ENCODE measurements around the gene ADARB2. TPM values are rescaled to one million over a fixed set of nuclear protein-coding genes. Genes with fewer than 3 reads are reported as not detected.

Gene ADARB2
- total and polyA plus RNA-seq, 10 of the 15 experiments (the other 5 are each of a cell fraction or from before 2014, with no cell fraction given) = 0.02 to 4.1 (median 0.76) TPM

DNA sequence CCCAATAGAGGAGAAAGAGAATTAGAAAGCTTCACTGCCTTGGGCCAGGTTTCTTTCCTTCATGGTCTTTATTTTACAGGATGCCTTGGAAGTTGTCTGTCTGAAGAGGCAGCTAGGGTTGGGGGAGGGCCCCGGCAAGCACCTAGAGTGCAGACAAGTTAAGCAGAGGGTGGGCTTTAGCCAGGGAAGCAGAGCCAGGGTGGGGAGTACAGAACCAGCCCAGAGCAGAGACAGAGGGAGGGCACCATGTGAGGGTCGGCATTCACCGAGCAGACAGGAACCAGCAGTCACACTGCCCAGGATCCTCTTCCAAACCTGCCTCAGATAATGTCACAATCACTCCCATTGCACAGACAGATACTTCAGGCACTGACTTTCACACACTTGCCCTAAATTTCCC lies 75.9 kb downstream of the ADARB2 start:
- in situ Hi-C loops (cut with MboI) (no loop called here), intact Hi-C loops (cut with micrococcal nuclease; ENCODE audit: unreplicated experiment) (loop anchor here (5.0 to 10.0 kb wide), 2 partner anchors 76 to 237 kb away; partner anchors contain the start of gene ADARB2)
- ChIA-PET CTCF (interaction anchor here (0.8 to 1.3 kb wide), 3 partner anchors 11 to 241 kb away, joined by 4 to 9 read pairs (median 4); no protein-coding TSS in a partner anchor), POLR2A (interaction anchor here (0.7 to 1.4 kb wide), 3 partner anchors 18 to 73 kb away, joined by 3 to 4 read pairs (median 4); no protein-coding TSS in a partner anchor), SMC1A (ENCODE audit: uncharacterized antibody, unreplicated experiment) (interaction anchor here (0.6 to 3.5 kb wide), 3 partner anchors 12 to 194 kb away, joined by 3 to 16 read pairs (median 6); no protein-coding TSS in a partner anchor), RAD21 (ENCODE audit: unreplicated experiment) (interaction anchor here (0.8 to 2.1 kb wide), 4 partner anchors 18 to 77 kb away, joined by 3 to 13 read pairs (median 3); partner anchors contain the start of gene ADARB2)
- Histone ChIP-seq H3K79me2 (ENCODE audit: control insufficient read depth, insufficient read depth, low read length) (no peaks in the 10 kb centered on the region), H3K27ac (ENCODE audit: control insufficient read depth, insufficient read depth) (no peak overlapping the region), H3K4me2 (ENCODE audit: control insufficient read depth, insufficient read depth) (peak overlapping the region; percentile 69; the same call in 1 of the 2 replicates), H3K4me3 (no peak overlapping the region), H2AFZ (ENCODE audit: control insufficient read depth, low read depth, low read length) (no peak overlapping the region), H4K20me1 (ENCODE audit: control insufficient read depth, insufficient read depth) (no peaks in the 10 kb centered on the region), H3K27me3 (replicated peaks in 1 of 2; ENCODE audit: control insufficient read depth in 2 of 2, insufficient read depth in 2 of 2, low read length in 1 of 2) (no peaks in the 10 kb centered on the region), H3K36me3 (ENCODE audit: control insufficient read depth in 2 of 2, insufficient read depth in 2 of 2, low read length in 1 of 2) (no peaks in the 10 kb centered on the region), H3K9me3 (replicated peaks; ENCODE audit: control insufficient read depth, insufficient read depth, low read length) (no peaks in the 10 kb centered on the region), H3K4me1 (ENCODE audit: control insufficient read depth, insufficient read depth, low read length) (peaks cover 15% of the 10 kb centered on the region), H3K9ac (ENCODE audit: control insufficient read depth, insufficient read depth, low read length) (no peak overlapping the region; the same call in 1 of the 2 replicates)
- FAIRE-seq = no peak
- no TSS peak for BruUV-seq (replicated peaks)
- no peak for DNase-seq (ENCODE audit: low read depth, low spot score)
- TF ChIP-seq TCF12 (IDR thresholded peaks at IDR 0.05; ENCODE audit: low read depth, low read length) = no peak
- TF ChIP-seq ZNF24 (IDR thresholded peaks at IDR 0.05) = no peak
- TF ChIP-seq, protein P1, sequence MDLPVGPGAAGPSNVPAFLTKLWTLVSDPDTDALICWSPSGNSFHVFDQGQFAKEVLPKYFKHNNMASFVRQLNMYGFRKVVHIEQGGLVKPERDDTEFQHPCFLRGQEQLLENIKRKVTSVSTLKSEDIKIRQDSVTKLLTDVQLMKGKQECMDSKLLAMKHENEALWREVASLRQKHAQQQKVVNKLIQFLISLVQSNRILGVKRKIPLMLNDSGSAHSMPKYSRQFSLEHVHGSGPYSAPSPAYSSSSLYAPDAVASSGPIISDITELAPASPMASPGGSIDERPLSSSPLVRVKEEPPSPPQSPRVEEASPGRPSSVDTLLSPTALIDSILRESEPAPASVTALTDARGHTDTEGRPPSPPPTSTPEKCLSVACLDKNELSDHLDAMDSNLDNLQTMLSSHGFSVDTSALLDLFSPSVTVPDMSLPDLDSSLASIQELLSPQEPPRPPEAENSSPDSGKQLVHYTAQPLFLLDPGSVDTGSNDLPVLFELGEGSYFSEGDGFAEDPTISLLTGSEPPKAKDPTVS (IDR thresholded peaks at IDR 0.05; ENCODE audit: low read depth, low read length) = no peak
- ATAC-seq = peak; percentile 3; the same call in 2 of the 3 replicates
- 30% methylated on average over 3 of the region's 3 CpGs for WGBS (ENCODE audit: insufficient coverage, insufficient replicate concordance, low lambda C conversion rate, missing lambda C conversion rate)

DNA sequence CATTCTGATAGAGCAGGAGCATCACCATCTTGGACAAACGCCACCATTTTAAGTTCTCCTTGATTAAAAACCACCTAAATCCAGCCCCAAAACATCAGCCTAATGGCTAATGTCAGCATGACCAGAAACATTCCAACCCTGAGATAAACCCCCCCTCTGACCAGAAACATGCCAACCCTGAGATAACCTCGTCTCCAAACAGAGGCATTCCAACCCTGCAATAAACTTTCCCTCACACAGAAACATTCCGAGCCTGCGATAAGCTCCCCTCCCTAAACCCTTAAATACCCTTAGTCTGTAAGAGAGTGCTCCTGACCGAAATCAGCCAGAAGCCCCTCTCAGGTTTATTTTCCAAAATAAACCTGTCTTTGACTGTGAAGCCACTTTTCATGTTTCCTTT lies 76.5 kb downstream of the ADARB2 start:
- no peak for ATAC-seq
- Histone ChIP-seq H3K4me3 (no peak overlapping the region), H3K9ac (ENCODE audit: control insufficient read depth, insufficient read depth, low read length) (no peak overlapping the region), H3K4me2 (ENCODE audit: control insufficient read depth, insufficient read depth) (no peak overlapping the region), H3K36me3 (ENCODE audit: control insufficient read depth in 2 of 2, insufficient read depth in 2 of 2, low read length in 1 of 2) (no peaks in the 10 kb centered on the region), H3K4me1 (ENCODE audit: control insufficient read depth, insufficient read depth, low read length) (peaks cover 15% of the 10 kb centered on the region), H4K20me1 (ENCODE audit: control insufficient read depth, insufficient read depth) (no peaks in the 10 kb centered on the region), H3K79me2 (ENCODE audit: control insufficient read depth, insufficient read depth, low read length) (no peaks in the 10 kb centered on the region), H2AFZ (ENCODE audit: control insufficient read depth, low read depth, low read length) (no peak overlapping the region), H3K27me3 (replicated peaks in 1 of 2; ENCODE audit: control insufficient read depth in 2 of 2, insufficient read depth in 2 of 2, low read length in 1 of 2) (no peaks in the 10 kb centered on the region), H3K27ac (ENCODE audit: control insufficient read depth, insufficient read depth) (no peak overlapping the region), H3K9me3 (replicated peaks; ENCODE audit: control insufficient read depth, insufficient read depth, low read length) (no peaks in the 10 kb centered on the region)
- ChIA-PET POLR2A (interaction anchor here (1.0 kb wide), 1 partner anchor 73 kb away, joined by 4 read pairs; no protein-coding TSS in a partner anchor), CTCF (interaction anchor here (0.9 to 1.3 kb wide), 2 partner anchors 10 to 240 kb away, joined by 4 to 9 read pairs; no protein-coding TSS in a partner anchor), RAD21 (ENCODE audit: unreplicated experiment) (interaction anchor here (0.8 to 1.3 kb wide), 2 partner anchors 17 to 69 kb away, joined by 3 read pairs; no protein-coding TSS in a partner anchor), SMC1A (ENCODE audit: uncharacterized antibody, unreplicated experiment) (interaction anchor here (1.5 to 3.5 kb wide), 2 partner anchors 11 to 17 kb away, joined by 6 to 16 read pairs; no protein-coding TSS in a partner anchor)
- 62% methylated on average over 5 of the region's 5 CpGs for WGBS (ENCODE audit: insufficient coverage, insufficient replicate concordance, low lambda C conversion rate, missing lambda C conversion rate)
- BruUV-seq (replicated peaks) = no TSS peak
- intact Hi-C loops (cut with micrococcal nuclease; ENCODE audit: unreplicated experiment) = loop anchor here (5.0 to 10.0 kb wide), 2 partner anchors 76 to 236 kb away; partner anchors contain the start of gene ADARB2
- no peak for FAIRE-seq
- DNase-seq (ENCODE audit: low read depth, low spot score) = no peak
- in situ Hi-C loops (cut with MboI) = no loop called here
- TF ChIP-seq EGR1 (IDR thresholded peaks at IDR 0.05; ENCODE audit: borderline replicate concordance in 1 of 2, low read depth in 2 of 2, low read length in 2 of 2) = no peak
- TF ChIP-seq, protein P2, sequence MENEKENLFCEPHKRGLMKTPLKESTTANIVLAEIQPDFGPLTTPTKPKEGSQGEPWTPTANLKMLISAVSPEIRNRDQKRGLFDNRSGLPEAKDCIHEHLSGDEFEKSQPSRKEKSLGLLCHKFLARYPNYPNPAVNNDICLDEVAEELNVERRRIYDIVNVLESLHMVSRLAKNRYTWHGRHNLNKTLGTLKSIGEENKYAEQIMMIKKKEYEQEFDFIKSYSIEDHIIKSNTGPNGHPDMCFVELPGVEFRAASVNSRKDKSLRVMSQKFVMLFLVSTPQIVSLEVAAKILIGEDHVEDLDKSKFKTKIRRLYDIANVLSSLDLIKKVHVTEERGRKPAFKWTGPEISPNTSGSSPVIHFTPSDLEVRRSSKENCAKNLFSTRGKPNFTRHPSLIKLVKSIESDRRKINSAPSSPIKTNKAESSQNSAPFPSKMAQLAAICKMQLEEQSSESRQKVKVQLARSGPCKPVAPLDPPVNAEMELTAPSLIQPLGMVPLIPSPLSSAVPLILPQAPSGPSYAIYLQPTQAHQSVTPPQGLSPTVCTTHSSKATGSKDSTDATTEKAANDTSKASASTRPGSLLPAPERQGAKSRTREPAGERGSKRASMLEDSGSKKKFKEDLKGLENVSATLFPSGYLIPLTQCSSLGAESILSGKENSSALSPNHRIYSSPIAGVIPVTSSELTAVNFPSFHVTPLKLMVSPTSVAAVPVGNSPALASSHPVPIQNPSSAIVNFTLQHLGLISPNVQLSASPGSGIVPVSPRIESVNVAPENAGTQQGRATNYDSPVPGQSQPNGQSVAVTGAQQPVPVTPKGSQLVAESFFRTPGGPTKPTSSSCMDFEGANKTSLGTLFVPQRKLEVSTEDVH (IDR thresholded peaks at IDR 0.05; ENCODE audit: low read depth, partially characterized antibody) = no peak
- TF ChIP-seq, protein P3, sequence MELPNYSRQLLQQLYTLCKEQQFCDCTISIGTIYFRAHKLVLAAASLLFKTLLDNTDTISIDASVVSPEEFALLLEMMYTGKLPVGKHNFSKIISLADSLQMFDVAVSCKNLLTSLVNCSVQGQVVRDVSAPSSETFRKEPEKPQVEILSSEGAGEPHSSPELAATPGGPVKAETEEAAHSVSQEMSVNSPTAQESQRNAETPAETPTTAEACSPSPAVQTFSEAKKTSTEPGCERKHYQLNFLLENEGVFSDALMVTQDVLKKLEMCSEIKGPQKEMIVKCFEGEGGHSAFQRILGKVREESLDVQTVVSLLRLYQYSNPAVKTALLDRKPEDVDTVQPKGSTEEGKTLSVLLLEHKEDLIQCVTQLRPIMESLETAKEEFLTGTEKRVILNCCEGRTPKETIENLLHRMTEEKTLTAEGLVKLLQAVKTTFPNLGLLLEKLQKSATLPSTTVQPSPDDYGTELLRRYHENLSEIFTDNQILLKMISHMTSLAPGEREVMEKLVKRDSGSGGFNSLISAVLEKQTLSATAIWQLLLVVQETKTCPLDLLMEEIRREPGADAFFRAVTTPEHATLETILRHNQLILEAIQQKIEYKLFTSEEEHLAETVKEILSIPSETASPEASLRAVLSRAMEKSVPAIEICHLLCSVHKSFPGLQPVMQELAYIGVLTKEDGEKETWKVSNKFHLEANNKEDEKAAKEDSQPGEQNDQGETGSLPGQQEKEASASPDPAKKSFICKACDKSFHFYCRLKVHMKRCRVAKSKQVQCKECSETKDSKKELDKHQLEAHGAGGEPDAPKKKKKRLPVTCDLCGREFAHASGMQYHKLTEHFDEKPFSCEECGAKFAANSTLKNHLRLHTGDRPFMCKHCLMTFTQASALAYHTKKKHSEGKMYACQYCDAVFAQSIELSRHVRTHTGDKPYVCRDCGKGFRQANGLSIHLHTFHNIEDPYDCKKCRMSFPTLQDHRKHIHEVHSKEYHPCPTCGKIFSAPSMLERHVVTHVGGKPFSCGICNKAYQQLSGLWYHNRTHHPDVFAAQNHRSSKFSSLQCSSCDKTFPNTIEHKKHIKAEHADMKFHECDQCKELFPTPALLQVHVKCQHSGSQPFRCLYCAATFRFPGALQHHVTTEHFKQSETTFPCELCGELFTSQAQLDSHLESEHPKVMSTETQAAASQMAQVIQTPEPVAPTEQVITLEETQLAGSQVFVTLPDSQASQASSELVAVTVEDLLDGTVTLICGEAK (IDR thresholded peaks at IDR 0.05; ENCODE audit: borderline replicate concordance) = no peak

All from GM12878 (cell line).